ENCODE results near the gene PDE11A. TPM values are rescaled to one million over a fixed set of nuclear protein-coding genes. Genes with fewer than 3 reads are reported as not detected.

The PDE11A gene
- total RNA-seq, 1 donor from 2014 or later, result 2.0 TPM

DNA sequence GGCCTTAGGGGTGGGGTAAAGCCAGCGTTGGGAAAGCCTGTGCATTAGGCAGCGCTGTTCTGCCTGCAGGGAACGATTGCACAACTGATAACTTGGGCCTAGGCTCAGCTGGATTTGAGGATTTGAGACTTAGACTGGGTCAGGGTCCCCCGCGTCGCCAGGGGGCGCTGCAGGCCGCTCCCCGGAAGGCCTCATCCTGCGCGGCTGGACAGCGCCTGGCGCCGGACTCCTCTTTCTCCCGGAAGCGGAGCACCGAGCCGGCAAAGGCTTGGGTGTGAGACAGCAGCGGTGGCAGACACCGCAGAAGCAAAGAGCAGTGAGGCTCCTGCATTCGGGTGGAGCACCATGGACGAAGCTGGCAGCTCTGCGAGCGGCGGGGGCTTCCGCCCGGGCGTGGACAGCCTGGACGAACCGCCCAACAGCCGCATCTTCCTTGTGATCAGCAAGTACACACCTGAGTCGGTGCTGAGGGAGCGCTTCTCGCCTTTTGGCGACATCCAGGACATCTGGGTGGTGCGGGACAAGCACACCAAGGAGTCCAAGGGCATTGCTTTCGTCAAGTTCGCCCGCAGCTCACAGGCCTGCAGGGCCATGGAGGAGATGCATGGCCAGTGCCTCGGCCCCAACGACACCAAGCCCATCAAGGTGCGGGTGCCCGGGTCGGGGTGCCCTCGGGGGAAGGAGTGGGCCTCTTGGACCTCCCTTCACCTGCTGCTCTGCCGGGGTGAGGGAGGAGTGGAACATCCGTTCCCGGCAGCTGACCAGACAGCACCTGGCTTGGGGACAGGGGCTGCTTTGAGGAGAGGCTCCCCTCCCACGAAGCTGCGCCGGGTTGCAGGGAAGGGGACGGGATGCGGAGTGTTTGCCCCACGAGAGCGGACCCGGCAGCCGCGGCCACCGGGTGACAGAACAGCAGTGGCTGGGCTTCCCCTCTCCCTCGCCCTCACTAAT, 39.9 kb upstream of the PDE11A start, which contains the start of gene RBM45:
TSS of gene RBM45 (plus strand) at position 236 of the 951 bp plus-strand sequence. CDS start at position 346, 110 bp downstream.
- H3K27ac Mint-ChIP-seq, result peak within 1 kb of the TSS; percentile 79
- peak; percentile 94 for DNase-seq (ENCODE audit: extremely low spot score, unreplicated experiment)
- H3K36me3 Mint-ChIP-seq, result no peaks in the 10 kb centered on the region
- TF ChIP-seq, protein P1, sequence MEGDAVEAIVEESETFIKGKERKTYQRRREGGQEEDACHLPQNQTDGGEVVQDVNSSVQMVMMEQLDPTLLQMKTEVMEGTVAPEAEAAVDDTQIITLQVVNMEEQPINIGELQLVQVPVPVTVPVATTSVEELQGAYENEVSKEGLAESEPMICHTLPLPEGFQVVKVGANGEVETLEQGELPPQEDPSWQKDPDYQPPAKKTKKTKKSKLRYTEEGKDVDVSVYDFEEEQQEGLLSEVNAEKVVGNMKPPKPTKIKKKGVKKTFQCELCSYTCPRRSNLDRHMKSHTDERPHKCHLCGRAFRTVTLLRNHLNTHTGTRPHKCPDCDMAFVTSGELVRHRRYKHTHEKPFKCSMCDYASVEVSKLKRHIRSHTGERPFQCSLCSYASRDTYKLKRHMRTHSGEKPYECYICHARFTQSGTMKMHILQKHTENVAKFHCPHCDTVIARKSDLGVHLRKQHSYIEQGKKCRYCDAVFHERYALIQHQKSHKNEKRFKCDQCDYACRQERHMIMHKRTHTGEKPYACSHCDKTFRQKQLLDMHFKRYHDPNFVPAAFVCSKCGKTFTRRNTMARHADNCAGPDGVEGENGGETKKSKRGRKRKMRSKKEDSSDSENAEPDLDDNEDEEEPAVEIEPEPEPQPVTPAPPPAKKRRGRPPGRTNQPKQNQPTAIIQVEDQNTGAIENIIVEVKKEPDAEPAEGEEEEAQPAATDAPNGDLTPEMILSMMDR (conservative IDR thresholded peaks at IDR 0.05), result peak; percentile 100
- H3K9me3 Mint-ChIP-seq, result no peaks in the 10 kb centered on the region
- H3K4me3 Mint-ChIP-seq, result peak within 1 kb of the TSS; percentile 90
- H3K27me3 Mint-ChIP-seq, result no peaks in the 10 kb centered on the region
- peaks cover 16% of the 10 kb centered on the region for H3K4me1 Mint-ChIP-seq (ENCODE audit: unreplicated experiment)

DNA sequence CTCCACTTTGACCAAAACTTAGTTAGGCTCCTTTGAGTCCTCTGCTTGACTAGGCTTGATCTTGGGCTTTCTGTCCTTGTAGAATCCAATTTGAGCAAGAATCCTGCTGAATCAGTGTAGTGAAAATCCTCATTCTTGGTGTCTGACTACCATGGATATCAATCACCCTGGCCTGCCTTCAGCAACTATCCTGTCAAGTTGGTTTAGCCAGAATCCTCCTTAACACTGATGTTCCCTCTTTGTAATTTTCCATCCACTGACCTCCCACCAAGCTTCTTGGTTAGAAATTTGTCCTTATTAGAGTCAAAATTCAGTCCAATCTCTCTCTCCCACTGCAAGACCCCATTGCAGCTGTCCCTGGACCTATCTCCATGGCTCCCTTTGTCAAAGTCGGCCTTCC, 39.2 kb upstream of the PDE11A start:
- Mint-ChIP-seq H3K36me3 (no peaks in the 10 kb centered on the region), H3K27ac (peak overlapping the region; percentile 79), H3K9me3 (no peaks in the 10 kb centered on the region), H3K4me1 (ENCODE audit: unreplicated experiment) (peaks cover 16% of the 10 kb centered on the region), H3K27me3 (no peaks in the 10 kb centered on the region), H3K4me3 (peak overlapping the region; percentile 90)
- DNase-seq (ENCODE audit: extremely low spot score, unreplicated experiment), result no peak
- TF ChIP-seq, protein P1 (conservative IDR thresholded peaks at IDR 0.05), result no peak

DNA sequence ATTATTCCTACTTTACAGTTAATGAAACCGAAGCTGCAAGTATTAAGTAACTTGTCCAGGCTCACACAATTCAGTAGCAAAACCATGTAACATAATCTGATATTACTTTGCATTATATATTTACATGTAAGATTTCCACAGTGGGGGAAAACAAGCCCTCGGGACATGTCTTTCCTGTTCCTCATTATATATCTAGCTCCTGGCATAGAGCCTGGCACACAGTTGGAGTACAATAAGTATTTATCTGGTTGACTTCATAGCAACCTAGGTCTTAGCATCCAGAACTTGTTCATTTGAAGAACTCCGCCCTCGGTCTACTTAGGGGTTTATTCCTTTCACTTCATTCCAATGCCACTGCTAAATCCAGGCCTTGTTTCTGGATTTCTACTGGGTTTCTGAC, 38.1 kb upstream of the PDE11A start:
- Mint-ChIP-seq H3K9me3 (no peaks in the 10 kb centered on the region), H3K36me3 (no peaks in the 10 kb centered on the region), H3K4me3 (no peak overlapping the region), H3K27me3 (no peaks in the 10 kb centered on the region), H3K4me1 (ENCODE audit: unreplicated experiment) (peaks cover 16% of the 10 kb centered on the region), H3K27ac (no peak overlapping the region)
- no peak for DNase-seq (ENCODE audit: extremely low spot score, unreplicated experiment)
- TF ChIP-seq, protein P1 (conservative IDR thresholded peaks at IDR 0.05), result no peak

DNA sequence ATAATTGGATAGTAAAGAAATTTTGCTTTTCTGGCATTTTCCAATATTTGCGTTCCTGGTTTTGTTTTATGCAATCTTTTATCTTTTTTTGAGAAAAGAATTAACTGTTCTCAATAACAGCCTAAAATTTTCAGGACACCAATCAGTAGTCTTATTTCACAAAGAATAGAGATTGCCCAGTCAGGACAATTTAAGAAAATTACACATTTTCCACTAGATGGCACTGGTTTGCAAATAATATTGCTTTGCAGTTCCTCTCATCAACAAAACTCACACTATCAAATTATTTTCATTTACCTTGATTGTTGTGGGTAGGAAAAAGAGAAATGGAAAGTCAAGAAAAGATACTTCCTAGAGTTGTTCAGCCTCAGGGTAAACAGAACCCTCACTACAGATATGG, 37.2 kb upstream of the PDE11A start:
- peaks cover 16% of the 10 kb centered on the region for H3K4me1 Mint-ChIP-seq (ENCODE audit: unreplicated experiment)
- H3K27ac Mint-ChIP-seq, result no peak overlapping the region
- H3K9me3 Mint-ChIP-seq, result no peaks in the 10 kb centered on the region
- no peaks in the 10 kb centered on the region for H3K27me3 Mint-ChIP-seq
- no peak for DNase-seq (ENCODE audit: extremely low spot score, unreplicated experiment)
- H3K36me3 Mint-ChIP-seq, result no peaks in the 10 kb centered on the region
- TF ChIP-seq, protein P1 (conservative IDR thresholded peaks at IDR 0.05), result peak; percentile 80
- peak overlapping the region; percentile 48 for H3K4me3 Mint-ChIP-seq

DNA sequence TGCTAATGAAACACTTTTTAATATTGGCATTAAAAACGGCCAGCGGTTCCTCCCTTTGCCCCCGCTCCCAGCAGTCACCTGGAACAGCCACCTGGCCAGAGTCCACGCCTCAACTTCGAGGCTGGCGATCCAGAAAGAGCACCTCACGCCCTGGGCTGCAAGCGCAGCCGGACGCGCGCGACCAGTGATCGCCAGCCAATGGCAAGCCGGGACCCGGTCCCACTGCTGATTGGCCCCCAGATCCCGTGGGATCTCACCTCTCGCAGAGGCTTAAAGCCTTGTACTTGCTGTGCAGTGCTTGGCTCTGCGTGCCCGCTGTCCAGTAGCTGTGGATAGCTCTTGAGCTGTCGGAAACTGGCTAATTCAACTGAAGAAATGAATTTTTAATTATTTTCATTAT, 35.6 kb upstream of the PDE11A start:
- H3K4me1 Mint-ChIP-seq (ENCODE audit: unreplicated experiment), result peaks cover 9% of the 10 kb centered on the region
- H3K27ac Mint-ChIP-seq, result no peak overlapping the region
- H3K4me3 Mint-ChIP-seq, result no peak overlapping the region
- TF ChIP-seq, protein P1 (conservative IDR thresholded peaks at IDR 0.05), result no peak
- H3K36me3 Mint-ChIP-seq, result no peaks in the 10 kb centered on the region
- no peaks in the 10 kb centered on the region for H3K9me3 Mint-ChIP-seq
- H3K27me3 Mint-ChIP-seq, result no peaks in the 10 kb centered on the region
- no peak for DNase-seq (ENCODE audit: extremely low spot score, unreplicated experiment)

All from type B pancreatic cell (in vitro differentiated cells).